ENCODE data around the gene SSBP4. TPM values are rescaled to one million over a fixed set of nuclear protein-coding genes. Genes with fewer than 3 reads are reported as not detected.
"Not testable (repeated sequence)": the region's sequence is repeated elsewhere in the genome, so short reads cannot be mapped to it uniquely, and the experiment has no call there.

SSBP4 gene
- total RNA-seq, 4 donors from 2014 or later, result 40.5 to 75.6 (median 56.1) TPM

- peaks cover 0 to 11% of the 10 kb centered on the region in 2 donors for H3K4me1 ChIP-seq
- 59 to 66% methylated on average over 7 of the region's 7 CpGs for WGBS, 2 donors
- H3K27ac ChIP-seq, result no peak overlapping the region
- no peaks in the 10 kb centered on the region for H3K9me3 ChIP-seq
- H3K27me3 ChIP-seq, result no peaks in the 10 kb centered on the region
- no peaks in the 10 kb centered on the region for H3K36me3 ChIP-seq
- intact Hi-C loops (cut with DNase I), result no loop called here
- no peak overlapping the region for H3K4me3 ChIP-seq (replicated peaks in 1 of 3)
- DNase-seq, result peak in 1 of 2 donors; percentile 31
- TF ChIP-seq CTCF (IDR thresholded peaks at IDR 0.05) (peak in 1 of 6 experiments; percentile 17), POLR2A (IDR thresholded peaks at IDR 0.05) (no peak)
Measured at GRCh38 chr19:18401580-18402112, 17.6 kb upstream of the SSBP4 start.

- H3K4me3 ChIP-seq (replicated peaks in 1 of 3); H3K9me3 ChIP-seq; H3K27ac ChIP-seq; DNase-seq; H3K36me3 ChIP-seq; H3K27me3 ChIP-seq; intact Hi-C loops (cut with DNase I); H3K4me1 ChIP-seq: not testable (repeated sequence)
- 77 to 85% methylated on average over 18 of the region's 18 CpGs for WGBS, 2 donors
Measured at GRCh38 chr19:18402455-18403248, 16.5 kb upstream of the SSBP4 start.

GRCh38 chr19:18405754-18406153 is 13.4 kb upstream of the SSBP4 start:
- H3K4me3 ChIP-seq (replicated peaks in 1 of 3); intact Hi-C loops (cut with DNase I): not testable (repeated sequence)
- 88 to 93% methylated on average over 11 of the region's 11 CpGs for WGBS, 2 donors

GRCh38 chr19:18406749-18407148 is 12.4 kb upstream of the SSBP4 start:
- WGBS, 2 donors, result 87 to 90% methylated on average over 9 of the region's 9 CpGs
- intact Hi-C loops (cut with DNase I), result no loop called here
- Histone ChIP-seq H3K27ac (no peak overlapping the region), H3K27me3 (no peaks in the 10 kb centered on the region), H3K9me3 (no peaks in the 10 kb centered on the region), H3K4me3 (replicated peaks in 1 of 3) (no peak overlapping the region), H3K4me1 (peaks cover 0 to 7% of the 10 kb centered on the region in 2 donors), H3K36me3 (no peaks in the 10 kb centered on the region)
- TF ChIP-seq POLR2A (IDR thresholded peaks at IDR 0.05) (no peak), CTCF (IDR thresholded peaks at IDR 0.05) (no peak)
- no peak for DNase-seq

More at GRCh38 chr19:18405754-18406153, 13.4 kb upstream of the SSBP4 start:
- not testable (repeated sequence) for H3K4me1 ChIP-seq, H3K27me3 ChIP-seq, H3K27ac ChIP-seq, H3K36me3 ChIP-seq, H3K9me3 ChIP-seq, DNase-seq

- no peaks in the 10 kb centered on the region for H3K36me3 ChIP-seq
- peak; percentile 85 to 87 for DNase-seq
- WGBS, 2 donors, result 22 to 27% methylated on average over 10 of the region's 10 CpGs
- no peak overlapping the region for H3K4me3 ChIP-seq (replicated peaks in 1 of 3)
- H3K4me1 ChIP-seq, result peaks cover 0 to 7% of the 10 kb centered on the region in 2 donors
- no peaks in the 10 kb centered on the region for H3K9me3 ChIP-seq
- TF ChIP-seq POLR2A (IDR thresholded peaks at IDR 0.05), result peak in 1 of 2 donors; percentile 29
- peak; percentile 11 to 40 (median 32) for TF ChIP-seq CTCF (IDR thresholded peaks at IDR 0.05)
- peak overlapping the region in 1 of 3 donors; percentile 52 for H3K27ac ChIP-seq
- H3K27me3 ChIP-seq, result no peaks in the 10 kb centered on the region
- intact Hi-C loops (cut with DNase I), result no loop called here
Measured at GRCh38 chr19:18408053-18408476, 11.1 kb upstream of the SSBP4 start.
